Activated B cell treated with CpG ODN at 0.5 μM for 24 hours (primary cell): ENCODE measurements around the gene RBM38. TPM values are rescaled to one million over a fixed set of nuclear protein-coding genes. Genes with fewer than 3 reads are reported as not detected.

ENCODE experiments used
- ATAC-seq: fragments of 200-7000 bp; cut with Tn5 transposase; one replicate; pipeline ENCODE4 v1.10.0; 2021; ENCODE audit warnings: low read depth, mild to moderate bottlenecking, moderate library complexity
- CTCF ChIA-PET: fragments of 350-600 bp; sonication (Branson Sonifier 250); formaldehyde crosslinking; loops from one replicate; lab custom pipeline; 2021; ENCODE audit warnings: antibody characterized with exemption; lab: Charles Lee
- POLR2A ChIA-PET: fragments of 350-600 bp; sonication (Branson Sonifier 250); formaldehyde crosslinking; loops from one replicate; lab custom pipeline; 2021; ENCODE audit warnings: antibody characterized with exemption; lab: Charles Lee
- DNase-seq: peaks from one replicate; pipeline ENCODE4 v3.0.0; 2022
- H3K27ac Mint-ChIP-seq: one replicate; pipeline ENCODE4 v1.8.0; 2020; ENCODE audit warnings: mixed read lengths
- H3K27me3 Mint-ChIP-seq: one replicate; pipeline ENCODE4 v1.8.0; 2021; ENCODE audit warnings: mixed read lengths
- H3K36me3 Mint-ChIP-seq: one replicate; pipeline ENCODE4 v1.8.0; 2021; ENCODE audit warnings: low read depth, mixed read lengths
- H3K4me1 Mint-ChIP-seq: one replicate; pipeline ENCODE4 v1.8.0; 2021; ENCODE audit warnings: mixed read lengths
- H3K4me3 Mint-ChIP-seq: one replicate; pipeline ENCODE4 v1.8.0; 2020; ENCODE audit warnings: mild to moderate bottlenecking, mixed read lengths
- H3K9me3 Mint-ChIP-seq: one replicate; pipeline ENCODE4 v1.8.0; 2020; ENCODE audit warnings: mixed read lengths
- CTCF ChIP-seq: fragments of 200-600 bp; IDR thresholded peaks from one replicate; pipeline ENCODE4 v1.8.0; 2022; ENCODE audit warnings: antibody characterized with exemption, mild to moderate bottlenecking
- intact Hi-C: fragments of 100-400 bp; cut with micrococcal nuclease; formaldehyde crosslinking; loops from one replicate; pipeline ENCODE4 v1.15.1; 2024
- total RNA-seq: library from RNA; stranded (reverse); gene quantifications from 2 replicates; pipeline ENCODE4 v1.2.3, GENCODE V29; 2022

RBM38 gene
- total RNA-seq, 1 donor from 2014 or later, result 69.6 TPM

- Mint-ChIP-seq H3K4me1 (peaks cover 99% of the 10 kb centered on the region), H3K36me3 (peaks cover 87% of the 10 kb centered on the region), H3K9me3 (no peaks in the 10 kb centered on the region), H3K27ac (peak overlapping the region; percentile 97), H3K4me3 (peak overlapping the region; percentile 78), H3K27me3 (no peaks in the 10 kb centered on the region)
- peak; percentile 36 for DNase-seq
- no peak for ATAC-seq
- intact Hi-C loops, result loop anchor here (1.0 to 10.0 kb wide), 7 partner anchors 9 to 1766 kb away; partner anchors contain the start of genes AURKA, CSTF1 and ZNF831
- ChIA-PET CTCF (interaction anchor here (0.9 to 4.8 kb wide), 9 partner anchors 9 to 112 kb away, joined by 3 to 36 read pairs (median 12); partner anchors contain the start of gene RBM38), POLR2A (interaction anchor here (0.5 to 9.6 kb wide), 27 partner anchors 9 to 1633 kb away, joined by 3 to 244 read pairs (median 7); partner anchors contain the start of genes ATP5F1E, RBM38 and ZBP1)
- no peak for TF ChIP-seq CTCF
Observed at GRCh38 chr20:57398901-57399535, 7.8 kb downstream of the RBM38 start.

GRCh38 chr20:57399587-57400155 is 8.5 kb downstream of the RBM38 start:
- TF ChIP-seq CTCF, result no peak
- Mint-ChIP-seq H3K36me3 (peaks cover 86% of the 10 kb centered on the region), H3K27ac (peak overlapping the region; percentile 97), H3K4me1 (peaks cover 96% of the 10 kb centered on the region), H3K27me3 (no peaks in the 10 kb centered on the region), H3K9me3 (no peaks in the 10 kb centered on the region), H3K4me3 (peak overlapping the region; percentile 78)
- intact Hi-C loops, result loop anchor here (2.0 to 10.0 kb wide), 3 partner anchors 1007 to 1765 kb away; partner anchors contain the start of genes AURKA, CSTF1 and ZNF831
- CTCF ChIA-PET, result interaction anchor here (1.0 to 4.8 kb wide), 8 partner anchors 10 to 98 kb away, joined by 4 to 36 read pairs (median 12); partner anchors contain the start of gene RBM38
- peak; percentile 2 for ATAC-seq
- POLR2A ChIA-PET, result interaction anchor here (0.5 to 9.6 kb wide), 16 partner anchors 9 to 283 kb away, joined by 3 to 244 read pairs (median 12); partner anchors contain the start of genes RBM38 and ZBP1
- peak; percentile 53 for DNase-seq

GRCh38 chr20:57400231-57400701 is 9.1 kb downstream of the RBM38 start:
- no peak for TF ChIP-seq CTCF
- Mint-ChIP-seq H3K9me3 (no peaks in the 10 kb centered on the region), H3K27ac (peak overlapping the region; percentile 97), H3K36me3 (peaks cover 84% of the 10 kb centered on the region), H3K4me1 (peaks cover 95% of the 10 kb centered on the region), H3K27me3 (no peaks in the 10 kb centered on the region), H3K4me3 (peak overlapping the region; percentile 78)
- ATAC-seq (no peak), DNase-seq (no peak)
- ChIA-PET CTCF (interaction anchor here (0.9 to 4.8 kb wide), 8 partner anchors 8 to 98 kb away, joined by 3 to 36 read pairs (median 5); partner anchors contain the start of gene RBM38), POLR2A (interaction anchor here (0.5 to 9.6 kb wide), 9 partner anchors 8 to 220 kb away, joined by 3 to 244 read pairs (median 10); partner anchors contain the start of genes RBM38 and ZBP1)
- intact Hi-C loops, result no loop called here

GRCh38 chr20:57400821-57401564 is 9.8 kb downstream of the RBM38 start:
- Mint-ChIP-seq H3K4me1 (peaks cover 88% of the 10 kb centered on the region), H3K27ac (peak overlapping the region; percentile 97), H3K4me3 (peak overlapping the region; percentile 78), H3K9me3 (no peaks in the 10 kb centered on the region), H3K27me3 (no peaks in the 10 kb centered on the region), H3K36me3 (peaks cover 80% of the 10 kb centered on the region)
- ATAC-seq (peak; percentile 72), DNase-seq (peak; percentile 94)
- TF ChIP-seq CTCF, result no peak
- intact Hi-C loops, result loop anchor here (1.0 kb wide), 5 partner anchors 9 to 279 kb away; no protein-coding TSS in a partner anchor
- ChIA-PET POLR2A (interaction anchor here (0.8 to 9.6 kb wide), 12 partner anchors 11 to 280 kb away, joined by 3 to 244 read pairs (median 8); partner anchors contain the start of genes RBM38 and ZBP1), CTCF (interaction anchor here (0.9 to 4.8 kb wide), 12 partner anchors 9 to 221 kb away, joined by 3 to 36 read pairs (median 5); partner anchors contain the start of gene RBM38)
